Measurements from ENCODE around the gene RNF213. TPM values are rescaled to one million over a fixed set of nuclear protein-coding genes. Genes with fewer than 3 reads are reported as not detected.

RNF213 gene
- total RNA-seq, 4 donors from 2014 or later = 113 to 174 (median 159) TPM

GRCh38 chr17:80413771-80414507 is 153.3 kb downstream of the RNF213 start:
- H3K9me3 ChIP-seq = no peaks in the 10 kb centered on the region
- H3K27ac ChIP-seq = no peak overlapping the region
- in situ Hi-C loops (cut with MboI; ENCODE audit: low pct_ligation_motif_present in 1 of 4, low pct_unique_long_range_greater_than_20kb in 1 of 4, low sequenced_read_pairs in 3 of 4) = no loop called here
- H3K4me3 ChIP-seq = peak overlapping the region in 3 of 4 donors; percentile 68 to 93 (median 82)
- no peaks in the 10 kb centered on the region for H3K36me3 ChIP-seq
- TF ChIP-seq CTCF (IDR thresholded peaks at IDR 0.05) = no peak
- peaks cover 0 to 24% (median 15%) of the 10 kb centered on the region in 4 donors for H3K4me1 ChIP-seq
- 18 to 37% methylated on average over 6 to 26 of the region's 26 CpGs for WGBS, 2 donors (ENCODE audit: low coverage in 1 of 2)
- intact Hi-C loops (cut with DNase I; ENCODE audit: low total_unique reads) = no loop called here
- H3K27me3 ChIP-seq = peaks cover 12% of the 10 kb centered on the region
- DNase-seq = no peak

- no peak for DNase-seq
- H3K27me3 ChIP-seq = peaks cover 11% of the 10 kb centered on the region
- no peak for TF ChIP-seq CTCF (IDR thresholded peaks at IDR 0.05)
- H3K9me3 ChIP-seq = no peaks in the 10 kb centered on the region
- peaks cover 0 to 24% (median 15%) of the 10 kb centered on the region in 4 donors for H3K4me1 ChIP-seq
- H3K27ac ChIP-seq = peak overlapping the region; percentile 93 to 96 (median 94)
- peak overlapping the region; percentile 61 to 93 (median 75) for H3K4me3 ChIP-seq
- H3K36me3 ChIP-seq = no peaks in the 10 kb centered on the region
- 1% methylated on average over 15 of the region's 15 CpGs; no CpG with 5 or more reads in 1 of the 2 donors for WGBS, 2 donors (ENCODE audit: low coverage in 1 of 2)
- in situ Hi-C loops (cut with MboI; ENCODE audit: low pct_ligation_motif_present in 1 of 4, low pct_unique_long_range_greater_than_20kb in 1 of 4, low sequenced_read_pairs in 3 of 4) (no loop called here), intact Hi-C loops (cut with DNase I; ENCODE audit: low total_unique reads) (no loop called here)
Measured at GRCh38 chr17:80414508-80414802, 153.8 kb downstream of the RNF213 start.

DNA sequence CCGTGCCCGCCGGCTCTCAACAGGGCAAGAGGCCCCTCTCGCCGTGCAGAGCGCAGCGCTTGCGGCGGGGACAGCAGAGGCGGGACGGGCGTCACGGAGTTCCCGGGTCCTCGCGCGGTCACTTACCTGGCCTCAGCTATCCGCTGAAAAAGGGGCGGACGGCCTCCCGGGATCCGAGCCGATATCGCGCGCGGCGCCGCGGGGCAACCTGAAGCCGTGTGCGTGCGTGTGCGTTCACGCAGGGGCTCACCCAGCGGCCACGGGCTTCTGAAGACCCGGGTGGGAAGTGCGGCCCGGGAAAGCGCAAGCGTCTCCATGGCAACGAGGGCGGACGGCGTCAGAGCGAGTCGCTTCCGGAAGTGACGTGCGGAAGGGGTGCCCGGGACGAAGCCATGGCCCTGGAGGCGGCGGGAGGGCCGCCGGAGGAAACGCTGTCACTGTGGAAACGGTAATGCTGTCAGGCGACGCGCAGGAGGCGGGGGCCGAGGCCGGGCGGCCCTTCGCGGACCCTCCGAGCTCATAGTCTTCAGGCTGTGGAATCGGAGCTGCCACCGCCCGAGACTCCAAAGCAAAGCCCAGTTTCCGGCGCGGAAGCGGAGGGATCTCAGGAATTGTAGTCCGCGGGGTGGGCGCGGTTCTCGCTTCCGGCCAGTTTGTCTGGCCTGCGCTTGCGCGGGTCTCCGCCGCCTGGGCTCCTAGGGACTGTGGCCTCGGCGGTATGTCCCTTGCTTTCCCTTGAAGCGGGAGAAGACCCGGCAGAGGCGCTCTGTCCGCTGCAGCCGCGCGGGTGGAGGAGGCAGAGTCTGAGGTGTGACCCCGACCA is 154.4 kb downstream of the RNF213 start, which contains the start of gene ENDOV:
TSS of gene ENDOV (plus strand) at position 365 of the 823 bp plus-strand sequence. CDS start at position 393, 28 bp downstream.
- peak; percentile 95 for DNase-seq
- TF ChIP-seq EP300 (IDR thresholded peaks at IDR 0.05; ENCODE audit: low read depth) = peak; percentile 14
- peak in 2 of 3 donors; percentile 75 to 77 for TF ChIP-seq POLR2AphosphoS5 (IDR thresholded peaks at IDR 0.05)
- peak; percentile 67 for TF ChIP-seq POLR2A (IDR thresholded peaks at IDR 0.05)
- no peak for TF ChIP-seq CTCF (IDR thresholded peaks at IDR 0.05)
- Histone ChIP-seq H3K4me3 (peak within 1 kb of the TSS; percentile 61 to 93 (median 75)), H3K4me1 (peaks cover 0 to 24% (median 15%) of the 10 kb centered on the region in 4 donors), H3K27me3 (peaks cover 11% of the 10 kb centered on the region), H3K36me3 (no peaks in the 10 kb centered on the region), H3K27ac (peak within 1 kb of the TSS; percentile 93 to 96 (median 94)), H3K9me3 (no peaks in the 10 kb centered on the region)
- intact Hi-C loops (cut with DNase I; ENCODE audit: low total_unique reads) = no loop called here
- 1% methylated on average over 60 of the region's 97 CpGs; no CpG with 5 or more reads in 1 of the 2 donors for WGBS, 2 donors (ENCODE audit: low coverage in 1 of 2)
- in situ Hi-C loops (cut with MboI; ENCODE audit: low pct_ligation_motif_present in 1 of 4, low pct_unique_long_range_greater_than_20kb in 1 of 4, low sequenced_read_pairs in 3 of 4) = no loop called here

- no peak for DNase-seq
- Histone ChIP-seq H3K27ac (peak overlapping the region; percentile 93 to 96 (median 94)), H3K27me3 (peaks cover 11% of the 10 kb centered on the region), H3K36me3 (no peaks in the 10 kb centered on the region), H3K4me1 (peaks cover 0 to 24% (median 15%) of the 10 kb centered on the region in 4 donors), H3K9me3 (no peaks in the 10 kb centered on the region), H3K4me3 (peak overlapping the region; percentile 61 to 93 (median 75))
- intact Hi-C loops (cut with DNase I; ENCODE audit: low total_unique reads) (no loop called here), in situ Hi-C loops (cut with MboI; ENCODE audit: low pct_ligation_motif_present in 1 of 4, low pct_unique_long_range_greater_than_20kb in 1 of 4, low sequenced_read_pairs in 3 of 4) (no loop called here)
- no peak for TF ChIP-seq CTCF (IDR thresholded peaks at IDR 0.05)
- TF ChIP-seq POLR2AphosphoS5 (IDR thresholded peaks at IDR 0.05) = no peak
- TF ChIP-seq POLR2A (IDR thresholded peaks at IDR 0.05) = peak; percentile 1
- 9 to 43% methylated on average over 2 to 35 of the region's 39 CpGs for WGBS, 2 donors (ENCODE audit: low coverage in 1 of 2)
Measured at GRCh38 chr17:80415626-80416137, 155.0 kb downstream of the RNF213 start.
